GM19467 (cell line): ENCODE data around the gene PLAU.

Source experiments
- ATAC-seq: cut with Tn5 transposase; IDR thresholded peaks from one replicate; pipeline ENCODE4 v1.9.1; 2021; ENCODE audit warnings: mild to moderate bottlenecking, moderate library complexity; ENCODE audit not compliant: unreplicated experiment

The PLAU gene

GRCh38 chr10:73910764-73911552, at the start of gene PLAU:
Gene PLAU, plus strand, starts transcription at chr10:73911132. Its CDS starts 424 bp downstream, at chr10:73911556.
- no peak for ATAC-seq

- ATAC-seq, result no peak
These were observed 48.9 kb upstream of the PLAU start for GRCh38 chr10:73862011-73862410.

- ATAC-seq, result no peak
These were observed 47.7 kb upstream of the PLAU start for GRCh38 chr10:73863039-73863817.

- ATAC-seq, result no peak
These were observed 46.7 kb upstream of the PLAU start for GRCh38 chr10:73864229-73864628.

GRCh38 chr10:73865107-73865458, 45.8 kb upstream of the PLAU start:
- no peak for ATAC-seq

- peak; percentile 60 for ATAC-seq
These were observed 45.2 kb upstream of the PLAU start for GRCh38 chr10:73865459-73866442.

- no peak for ATAC-seq
These were observed 44.3 kb upstream of the PLAU start for GRCh38 chr10:73866621-73867020.

GRCh38 chr10:73867126-73867807, 43.7 kb upstream of the PLAU start:
- no peak for ATAC-seq

GRCh38 chr10:73867871-73868631, 42.9 kb upstream of the PLAU start:
- ATAC-seq, result no peak

- ATAC-seq, result no peak
These were observed 42.2 kb upstream of the PLAU start for GRCh38 chr10:73868655-73869195.

- ATAC-seq, result no peak
These were observed 39.4 kb upstream of the PLAU start for GRCh38 chr10:73871295-73872189.

- no peak for ATAC-seq
These were observed 38.7 kb upstream of the PLAU start for GRCh38 chr10:73872190-73872710.

GRCh38 chr10:73873142-73873837, 37.6 kb upstream of the PLAU start:
- ATAC-seq, result no peak

- ATAC-seq, result no peak
These were observed 37.1 kb upstream of the PLAU start for GRCh38 chr10:73873838-73874215.

- peak; percentile 82 for ATAC-seq
These were observed 36.4 kb upstream of the PLAU start, which contains the start of gene CAMK2G for GRCh38 chr10:73874267-73875138. Gene CAMK2G, minus strand, starts transcription at chr10:73874555. Its CDS starts 94 bp downstream, at chr10:73874461.

GRCh38 chr10:73875139-73875475, 35.8 kb upstream of the PLAU start:
- ATAC-seq, result no peak

GRCh38 chr10:73876157-73876556, 34.8 kb upstream of the PLAU start:
- ATAC-seq, result no peak
